Esophagus squamous epithelium (tissue), 5 donors: Measurements from ENCODE around the gene RELT. TPM values are rescaled to one million over a fixed set of nuclear protein-coding genes. Genes with fewer than 3 reads are reported as not detected.
A peak's percentile ranks its signal among the peaks of the same experiment; 100 is the strongest.

Experiments used
- DNase-seq: peaks from one replicate; lab custom pipeline; 2025; lab: John Stamatoyannopoulos, UW
- H3K27ac ChIP-seq, 4 donors: fragments of 200-600 bp; sonication (generic); one replicate each; pipeline ENCODE4 v1.5.1; 2016 to 2019; ENCODE audit warnings: mild to moderate bottlenecking in 1 of 4
- H3K27me3 ChIP-seq, 4 donors: fragments of 200-600 bp; sonication (generic); 1 replicate in 3 of 4; 2 replicates in 1 of 4; pipeline versions ENCODE4 v1.5.1 to v1.6.0; 2017 to 2021; ENCODE audit warnings: antibody characterized with exemption in 1 of 4
- H3K36me3 ChIP-seq, 3 donors: fragments of 200-600 bp; sonication (generic); one replicate each; pipeline ENCODE4 v1.5.1; 2016 to 2019
- H3K4me1 ChIP-seq, 3 donors: fragments of 200-600 bp; sonication (generic); one replicate each; pipeline ENCODE4 v1.5.1; 2017 to 2019
- H3K4me3 ChIP-seq, 4 donors: fragments of 200-600 bp; sonication (generic); 1 replicate in 3 of 4; 2 replicates in 1 of 4; pipeline ENCODE4 v1.5.1; 2016 to 2019; ENCODE audit warnings: mild to moderate bottlenecking in 2 of 4, moderate library complexity in 1 of 4
- H3K9me3 ChIP-seq, 3 donors: fragments of 200-600 bp; sonication (generic); one replicate each; pipeline ENCODE4 v1.5.1; 2016 to 2019
- POLR2A ChIP-seq, 4 donors: fragments of 450-650 bp; IDR thresholded peaks; one replicate each; pipeline ENCODE4 v1.6.1; 2017; ENCODE audit warnings: antibody characterized with exemption in 4 of 4, mild to moderate bottlenecking in 4 of 4, moderate library complexity in 3 of 4
- WGBS, 2 donors: methylation state at CpG; one replicate each; pipeline ENCODE4 v1.1.5; 2018; 5-methylcytosine and 5-hydroxymethylcytosine counted together
- intact Hi-C: fragments of 100-400 bp; cut with DNase I; formaldehyde crosslinking; loops from one replicate; pipeline ENCODE4 v1.15.0; 2022
- total RNA-seq, 4 donors: library from RNA; depleted of rRNA; stranded (reverse); fragments of >200 nt; gene quantifications; one replicate each; pipeline ENCODE4 v1.1.0, GENCODE V29; 2016
- TF ChIP-seq, protein P1 (sequence below), 6 experiments: fragments of 450-650 bp in 4 of 6; fragments of 200-600 bp in 2 of 6; sonication (generic) in 2 of 6; IDR thresholded peaks; one replicate each; pipeline ENCODE4 v1.5.1; 2016 to 2019; ENCODE audit warnings: antibody characterized with exemption in 6 of 6, mild to moderate bottlenecking in 4 of 6, moderate library complexity in 4 of 6
- donor health status: DM: yes; HTN: yes; CAD: no.

The RELT gene
- total RNA-seq, 4 donors from 2014 or later: 3.7 to 8.8 (median 5.3) TPM

DNA sequence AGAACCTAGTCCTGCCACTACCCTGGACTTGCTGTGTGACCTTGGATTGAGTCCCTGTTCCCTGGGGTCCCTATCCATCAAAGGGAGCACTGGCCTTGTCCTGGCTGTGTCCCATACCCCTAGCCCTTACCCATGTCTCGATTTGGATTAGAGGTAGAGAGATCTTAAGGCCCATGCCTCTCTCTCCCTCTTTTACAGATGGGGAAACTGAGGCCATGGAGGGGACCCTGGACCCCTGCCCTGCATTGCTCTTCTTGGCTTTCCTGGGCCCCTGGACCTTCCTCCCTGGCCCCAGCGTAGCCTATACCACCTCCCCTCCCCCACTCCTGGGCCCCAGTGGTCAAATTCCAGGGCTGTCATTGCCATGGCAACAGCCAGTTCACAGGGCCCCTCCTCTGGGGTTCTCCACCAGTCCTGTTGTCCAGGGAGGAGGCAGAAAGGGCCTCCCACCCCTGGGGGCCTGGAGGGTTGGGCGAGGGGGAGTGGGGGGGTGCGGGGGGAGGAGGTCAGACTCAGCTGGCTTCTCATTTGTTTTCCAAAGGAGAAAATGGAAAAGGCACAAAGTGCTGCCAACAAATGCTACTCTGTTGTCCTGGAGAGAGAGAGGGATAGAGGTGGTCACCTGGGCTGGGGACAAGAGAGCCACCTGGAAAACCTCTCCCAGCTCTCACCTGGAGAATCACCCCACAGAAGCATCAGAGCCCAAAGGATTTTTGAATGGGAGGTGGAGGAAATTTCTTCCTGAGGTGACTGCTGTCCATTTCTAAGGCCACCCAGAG lies 44.9 kb upstream of the RELT start:
- DNase-seq: no peak
- H3K27me3 ChIP-seq: no peaks in the 10 kb centered on the region
- H3K4me1 ChIP-seq: peaks cover 10 to 90% (median 36%) of the 10 kb centered on the region in 3 donors
- 67 to 89% methylated on average over 1 to 2 of the region's 4 CpGs for WGBS, 2 donors
- H3K9me3 ChIP-seq: no peaks in the 10 kb centered on the region
- intact Hi-C loops: no loop called here
- no peaks in the 10 kb centered on the region for H3K36me3 ChIP-seq
- TF ChIP-seq POLR2A (IDR thresholded peaks at IDR 0.05): no peak
- TF ChIP-seq, protein P1, sequence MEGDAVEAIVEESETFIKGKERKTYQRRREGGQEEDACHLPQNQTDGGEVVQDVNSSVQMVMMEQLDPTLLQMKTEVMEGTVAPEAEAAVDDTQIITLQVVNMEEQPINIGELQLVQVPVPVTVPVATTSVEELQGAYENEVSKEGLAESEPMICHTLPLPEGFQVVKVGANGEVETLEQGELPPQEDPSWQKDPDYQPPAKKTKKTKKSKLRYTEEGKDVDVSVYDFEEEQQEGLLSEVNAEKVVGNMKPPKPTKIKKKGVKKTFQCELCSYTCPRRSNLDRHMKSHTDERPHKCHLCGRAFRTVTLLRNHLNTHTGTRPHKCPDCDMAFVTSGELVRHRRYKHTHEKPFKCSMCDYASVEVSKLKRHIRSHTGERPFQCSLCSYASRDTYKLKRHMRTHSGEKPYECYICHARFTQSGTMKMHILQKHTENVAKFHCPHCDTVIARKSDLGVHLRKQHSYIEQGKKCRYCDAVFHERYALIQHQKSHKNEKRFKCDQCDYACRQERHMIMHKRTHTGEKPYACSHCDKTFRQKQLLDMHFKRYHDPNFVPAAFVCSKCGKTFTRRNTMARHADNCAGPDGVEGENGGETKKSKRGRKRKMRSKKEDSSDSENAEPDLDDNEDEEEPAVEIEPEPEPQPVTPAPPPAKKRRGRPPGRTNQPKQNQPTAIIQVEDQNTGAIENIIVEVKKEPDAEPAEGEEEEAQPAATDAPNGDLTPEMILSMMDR (IDR thresholded peaks at IDR 0.05): no peak
- H3K4me3 ChIP-seq: no peak overlapping the region
- peak overlapping the region; percentile 34 to 66 (median 56) for H3K27ac ChIP-seq

- TF ChIP-seq POLR2A (IDR thresholded peaks at IDR 0.05): no peak
- TF ChIP-seq, protein P1 (IDR thresholded peaks at IDR 0.05): no peak
- peak overlapping the region in 3 of 4 donors; percentile 27 to 81 (median 70) for H3K27ac ChIP-seq
- no peak for DNase-seq
- H3K27me3 ChIP-seq: no peaks in the 10 kb centered on the region
- WGBS, 2 donors: 92 to 100% methylated on average over 3 to 8 of the region's 11 CpGs
- peaks cover 10 to 77% (median 36%) of the 10 kb centered on the region in 3 donors for H3K4me1 ChIP-seq
- H3K9me3 ChIP-seq: no peaks in the 10 kb centered on the region
- H3K4me3 ChIP-seq: no peak overlapping the region
- intact Hi-C loops: no loop called here
- no peaks in the 10 kb centered on the region for H3K36me3 ChIP-seq
Observed at GRCh38 chr11:73333173-73333572, 43.0 kb upstream of the RELT start.

- WGBS, 2 donors: 64 to 68% methylated on average over 2 of the region's 4 CpGs
Observed at GRCh38 chr11:73333640-73334383, 42.4 kb upstream of the RELT start.

DNA sequence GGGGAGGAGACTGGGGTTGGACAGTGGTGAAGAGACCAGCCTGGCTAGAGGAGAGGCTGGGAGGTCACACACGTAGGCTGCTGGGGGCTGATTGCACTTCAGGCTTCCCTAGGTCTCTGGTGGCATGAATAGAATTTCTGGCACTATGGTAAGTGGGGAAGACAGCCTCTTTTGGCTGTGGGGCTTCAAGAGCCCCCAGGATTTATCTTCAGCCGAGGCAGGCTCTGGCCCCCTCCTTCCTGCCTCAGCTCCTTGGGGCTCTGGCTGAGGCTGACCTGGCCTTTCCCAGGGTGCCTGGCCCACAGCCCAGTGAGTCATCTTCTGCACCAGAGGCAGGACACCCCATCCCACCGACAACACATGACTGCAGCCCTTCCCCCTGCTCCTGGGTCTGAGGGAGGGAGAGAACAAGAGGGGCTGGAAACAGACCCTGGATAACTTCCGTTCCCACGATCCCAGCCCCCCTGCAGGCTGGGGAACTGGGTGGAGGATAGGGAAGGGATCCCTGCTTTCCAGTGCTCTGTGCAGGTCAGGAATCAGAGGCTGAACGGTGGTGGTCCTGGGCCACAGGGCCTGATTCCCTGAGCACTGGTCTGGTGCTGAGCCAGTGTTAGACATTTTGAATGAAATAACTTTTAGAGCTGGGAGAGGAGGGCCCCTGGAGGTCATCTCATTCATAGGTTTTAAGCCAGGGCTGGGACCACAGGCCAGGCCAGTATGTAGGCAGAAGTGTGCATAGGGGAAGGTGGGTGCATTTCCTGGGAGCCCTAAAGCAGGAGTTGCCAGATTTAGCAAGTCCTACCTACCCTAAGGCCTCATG lies 41.6 kb upstream of the RELT start:
- no peaks in the 10 kb centered on the region for H3K36me3 ChIP-seq
- TF ChIP-seq POLR2A (IDR thresholded peaks at IDR 0.05): no peak
- TF ChIP-seq, protein P1 (IDR thresholded peaks at IDR 0.05): no peak
- intact Hi-C loops: loop anchor here (2.0 kb wide), 1 partner anchor 28 kb away; no protein-coding TSS in a partner anchor
- H3K4me3 ChIP-seq: no peak overlapping the region
- 28 to 56% methylated on average over 2 to 3 of the region's 6 CpGs for WGBS, 2 donors
- peaks cover 10 to 78% (median 36%) of the 10 kb centered on the region in 3 donors for H3K4me1 ChIP-seq
- no peaks in the 10 kb centered on the region for H3K27me3 ChIP-seq
- no peak for DNase-seq
- peak overlapping the region; percentile 27 to 81 (median 50) for H3K27ac ChIP-seq
- H3K9me3 ChIP-seq: no peaks in the 10 kb centered on the region

More at GRCh38 chr11:73333640-73334383, 42.4 kb upstream of the RELT start:
- DNase-seq: no peak
- peak overlapping the region; percentile 11 to 81 (median 48) for H3K27ac ChIP-seq
- peaks cover 10 to 77% (median 36%) of the 10 kb centered on the region in 3 donors for H3K4me1 ChIP-seq
- no peak overlapping the region for H3K4me3 ChIP-seq
- no peaks in the 10 kb centered on the region for H3K9me3 ChIP-seq
- intact Hi-C loops: loop anchor here (2.0 kb wide), 1 partner anchor 27 kb away; no protein-coding TSS in a partner anchor
- no peak for TF ChIP-seq POLR2A (IDR thresholded peaks at IDR 0.05)
- no peaks in the 10 kb centered on the region for H3K36me3 ChIP-seq
- no peaks in the 10 kb centered on the region for H3K27me3 ChIP-seq
